ENCODE results near the gene YY1. TPM values are rescaled to one million over a fixed set of nuclear protein-coding genes. Genes with fewer than 3 reads are reported as not detected.

Gene YY1
- total and polyA plus RNA-seq, 9 of the 15 experiments (the other 6 are each of a cell fraction or from before 2014, with no cell fraction given): 20.8 to 74.2 (median 46.7) TPM

- ChIA-PET CTCF (ENCODE audit: low intra/inter-chr PET ratio) (no interaction called here), POLR2A (interaction anchor here (0.6 to 4.9 kb wide), 6 partner anchors 9 to 149 kb away, joined by 3 to 46 read pairs (median 4); no protein-coding TSS in a partner anchor)
- H3K27me3 ChIP-seq (ENCODE audit: control insufficient read depth in 2 of 2, insufficient read depth in 2 of 2, low read length in 2 of 2): no peaks in the 10 kb centered on the region
- peak overlapping the region; percentile 17 for H3K4me3 ChIP-seq
- WGBS (ENCODE audit: insufficient coverage, low coverage, missing lambda C conversion rate): 16% methylated on average over 12 of the region's 12 CpGs
- H3K4me2 ChIP-seq (ENCODE audit: insufficient read depth, low read length): peak overlapping the region; percentile 87
- H3K9me3 ChIP-seq (replicated peaks; ENCODE audit: control insufficient read depth, insufficient read depth, low read depth, low read length): no peaks in the 10 kb centered on the region
- intact Hi-C loops (cut with micrococcal nuclease) (no loop called here), in situ Hi-C loops (cut with MboI) (no loop called here)
- H2AFZ ChIP-seq (ENCODE audit: low read depth, low read length): peak overlapping the region; percentile 86
- DNase-seq (ENCODE audit: extremely low read depth in 1 of 4, low spot score in 3 of 4) (peak in 1 of 4 experiments; percentile 54), ATAC-seq (peak; percentile 57), FAIRE-seq (peak; percentile 89)
- H3K4me1 ChIP-seq (replicated peaks in 1 of 2; ENCODE audit: control insufficient read depth in 2 of 2, insufficient read depth in 2 of 2, low read length in 2 of 2): peaks cover 33 to 41% of the 10 kb centered on the region in 2 experiments
- BruUV-seq (replicated peaks): no TSS peak
- no peaks in the 10 kb centered on the region for H4K20me1 ChIP-seq (replicated peaks; ENCODE audit: control insufficient read depth, insufficient read depth, low read length)
- H3K36me3 ChIP-seq (ENCODE audit: control insufficient read depth, insufficient read depth, low read length): no peaks in the 10 kb centered on the region; the same call in 2 of the 3 replicates
- peak overlapping the region; percentile 73 for H3K27ac ChIP-seq (ENCODE audit: extremely low read depth, low read depth, low read length)
- peak overlapping the region; percentile 33 to 68; a peak in 3 of 4 replicates for H3K9ac ChIP-seq (ENCODE audit: insufficient read depth in 1 of 2, low read depth in 2 of 2, low read length in 2 of 2)
- H3K9me1 ChIP-seq (ENCODE audit: control insufficient read depth, insufficient read depth, low read length): no peaks in the 10 kb centered on the region
- peaks cover 36% of the 10 kb centered on the region; the same call in 2 of the 3 replicates for H3K79me2 ChIP-seq (ENCODE audit: control insufficient read depth, insufficient read depth, low read length)
- TF ChIP-seq, protein P1, sequence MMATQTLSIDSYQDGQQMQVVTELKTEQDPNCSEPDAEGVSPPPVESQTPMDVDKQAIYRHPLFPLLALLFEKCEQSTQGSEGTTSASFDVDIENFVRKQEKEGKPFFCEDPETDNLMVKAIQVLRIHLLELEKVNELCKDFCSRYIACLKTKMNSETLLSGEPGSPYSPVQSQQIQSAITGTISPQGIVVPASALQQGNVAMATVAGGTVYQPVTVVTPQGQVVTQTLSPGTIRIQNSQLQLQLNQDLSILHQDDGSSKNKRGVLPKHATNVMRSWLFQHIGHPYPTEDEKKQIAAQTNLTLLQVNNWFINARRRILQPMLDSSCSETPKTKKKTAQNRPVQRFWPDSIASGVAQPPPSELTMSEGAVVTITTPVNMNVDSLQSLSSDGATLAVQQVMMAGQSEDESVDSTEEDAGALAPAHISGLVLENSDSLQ (IDR thresholded peaks at IDR 0.05): peak; percentile 27; the same call in 1 of the 2 replicates
- TF ChIP-seq ZBTB2 (IDR thresholded peaks at IDR 0.05): no peak
- 0 out of 2 replicates have a peak, but pooled peaks have one; percentile 41 for TF ChIP-seq TEAD4 (IDR thresholded peaks at IDR 0.05; ENCODE audit: low read length)
- TF ChIP-seq TEAD4 (CRISPR knock-in tag; IDR thresholded peaks at IDR 0.05; ENCODE audit: borderline replicate concordance): no peak
- TF ChIP-seq TAL1 (IDR thresholded peaks at IDR 0.05): peak; percentile 36; the same call in 1 of the 2 replicates
- TF ChIP-seq MNT (conservative IDR thresholded peaks at IDR 0.05): peak in 1 of 2 experiments; percentile 37; a peak in 2 of 4 replicates
- no peak for TF ChIP-seq SRSF1 (IDR thresholded peaks at IDR 0.05; ENCODE audit: low read depth, low read length)
- TF ChIP-seq, protein P2, sequence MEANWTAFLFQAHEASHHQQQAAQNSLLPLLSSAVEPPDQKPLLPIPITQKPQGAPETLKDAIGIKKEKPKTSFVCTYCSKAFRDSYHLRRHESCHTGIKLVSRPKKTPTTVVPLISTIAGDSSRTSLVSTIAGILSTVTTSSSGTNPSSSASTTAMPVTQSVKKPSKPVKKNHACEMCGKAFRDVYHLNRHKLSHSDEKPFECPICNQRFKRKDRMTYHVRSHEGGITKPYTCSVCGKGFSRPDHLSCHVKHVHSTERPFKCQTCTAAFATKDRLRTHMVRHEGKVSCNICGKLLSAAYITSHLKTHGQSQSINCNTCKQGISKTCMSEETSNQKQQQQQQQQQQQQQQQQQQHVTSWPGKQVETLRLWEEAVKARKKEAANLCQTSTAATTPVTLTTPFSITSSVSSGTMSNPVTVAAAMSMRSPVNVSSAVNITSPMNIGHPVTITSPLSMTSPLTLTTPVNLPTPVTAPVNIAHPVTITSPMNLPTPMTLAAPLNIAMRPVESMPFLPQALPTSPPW (CRISPR knock-in tag; IDR thresholded peaks at IDR 0.05): peak; percentile 25; the same call in 1 of the 2 replicates
These were observed 15.4 kb upstream of the YY1 start for GRCh38 chr14:100223332-100224201.
